Neural progenitor cell (in vitro differentiated cells): ENCODE results near the gene FBXW11. TPM values are rescaled to one million over a fixed set of nuclear protein-coding genes. Genes with fewer than 3 reads are reported as not detected.
"Not testable (repeated sequence)": the region's sequence is repeated elsewhere in the genome, so short reads cannot be mapped to it uniquely, and the experiment has no call there.

ENCODE experiments used
- DNase-seq: peaks from one replicate; pipeline ENCODE4 v3.0.0-alpha.2; 2016; ENCODE audit warnings: low spot score
- H2AFZ ChIP-seq: fragments of 200-600 bp; sonication (generic); replicated peaks from 2 replicates; pipeline ENCODE4 v1.6.1; 2016; ENCODE audit warnings: antibody characterized with exemption
- H3F3A ChIP-seq: fragments of 200-600 bp; sonication (generic); 2 replicates; pipeline ENCODE4 v1.6.1; 2016; ENCODE audit warnings: antibody characterized with exemption, low read depth
- H3K27ac ChIP-seq: fragments of 200-600 bp; sonication (generic); 2 replicates; pipeline ENCODE4 v1.5.1; 2016; ENCODE audit warnings: mild to moderate bottlenecking
- H3K27me3 ChIP-seq: fragments of 200-600 bp; sonication (generic); 2 replicates; pipeline ENCODE4 v1.6.1; 2016; ENCODE audit warnings: mild to moderate bottlenecking, moderate library complexity
- H3K36me3 ChIP-seq: fragments of 200-600 bp; sonication (generic); 2 replicates; pipeline ENCODE4 v1.5.1; 2016
- H3K4me1 ChIP-seq: fragments of 200-600 bp; sonication (generic); 2 replicates; pipeline ENCODE4 v1.6.1; 2016; ENCODE audit warnings: mixed run types
- H3K4me2 ChIP-seq: fragments of 200-600 bp; sonication (generic); 2 replicates; pipeline ENCODE4 v1.6.1; 2016
- H3K4me3 ChIP-seq: fragments of 200-600 bp; sonication (generic); 2 replicates; pipeline ENCODE4 v1.5.1; 2016
- H3K79me2 ChIP-seq: fragments of 200-600 bp; sonication (generic); 2 replicates; pipeline ENCODE4 v1.6.1; 2016; ENCODE audit warnings: low read depth
- H3K9ac ChIP-seq: fragments of 200-600 bp; sonication (generic); 2 replicates; pipeline ENCODE4 v1.6.1; 2016
- H3K9me3 ChIP-seq: fragments of 200-600 bp; sonication (generic); 2 replicates; pipeline ENCODE4 v1.5.1; 2016; ENCODE audit warnings: low read depth
- H4K20me1 ChIP-seq: fragments of 200-600 bp; sonication (generic); 2 replicates; pipeline ENCODE4 v1.6.1; 2016; ENCODE audit warnings: low read depth
- H3K27ac Mint-ChIP-seq: 3 replicates; pipeline ENCODE4 v1.8.0; 2021; ENCODE audit warnings: mixed read lengths
- H3K27me3 Mint-ChIP-seq: 2 replicates; pipeline ENCODE4 v1.8.0; 2022; ENCODE audit warnings: low read depth, mild to moderate bottlenecking, inconsistent platforms, moderate library complexity, mixed read lengths; ENCODE audit not compliant: insufficient read depth
- H3K36me3 Mint-ChIP-seq: 3 replicates; pipeline ENCODE4 v1.8.0; 2021; ENCODE audit warnings: mixed read lengths
- H3K4me1 Mint-ChIP-seq: 3 replicates; pipeline ENCODE4 v1.8.0; 2021; ENCODE audit warnings: mixed read lengths
- H3K4me3 Mint-ChIP-seq: 3 replicates; pipeline ENCODE4 v1.8.0; 2021; ENCODE audit warnings: mild to moderate bottlenecking, moderate library complexity, mixed read lengths
- H3K9me3 Mint-ChIP-seq: 3 replicates; pipeline ENCODE4 v1.8.0; 2020; ENCODE audit warnings: mixed read lengths
- EZH2 ChIP-seq: fragments of 200-600 bp; sonication (generic); IDR thresholded peaks from 2 replicates; pipeline ENCODE4 v1.6.1; 2017; ENCODE audit warnings: antibody characterized with exemption, mild to moderate bottlenecking, moderate library complexity
- EZH2phosphoT487 ChIP-seq: fragments of 200-600 bp; sonication (generic); IDR thresholded peaks from 2 replicates; pipeline ENCODE4 v1.6.1; 2017; ENCODE audit warnings: antibody characterized with exemption
- total RNA-seq: library from RNA; depleted of rRNA; stranded (reverse); fragments of >200 nt; gene quantifications from 2 replicates; pipeline ENCODE4 v1.2.3, GENCODE V29; 2015; ENCODE audit warnings: low replicate concordance
- TF ChIP-seq, protein P1 (sequence below): fragments of 200-600 bp; sonication (generic); IDR thresholded peaks from 2 replicates; pipeline ENCODE4 v1.5.1; 2017; ENCODE audit warnings: antibody characterized with exemption, mild to moderate bottlenecking

FBXW11 gene
- total RNA-seq, 1 donor from 2014 or later: 79.1 TPM

DNA sequence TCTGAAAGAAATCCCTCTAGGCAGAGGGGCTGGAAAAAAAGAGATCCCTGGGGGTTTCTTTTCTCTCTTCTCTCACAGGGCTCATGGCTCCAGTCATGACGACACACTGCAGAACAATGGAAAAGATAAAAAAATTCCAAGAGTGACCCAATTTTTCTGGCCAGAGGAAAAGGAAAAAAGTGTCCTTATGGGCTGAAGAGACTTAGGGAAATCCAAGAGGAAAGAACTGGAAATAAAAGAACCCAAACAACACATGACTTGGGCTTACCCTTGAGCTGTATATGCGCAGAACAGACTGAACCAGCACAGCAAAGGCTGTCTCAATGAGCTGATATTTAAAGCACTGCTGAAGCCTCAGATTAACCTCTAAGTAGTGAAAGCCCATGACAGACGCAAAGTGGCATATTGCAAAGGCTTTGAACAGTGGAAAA, 118.4 kb downstream of the FBXW11 start:
- Histone ChIP-seq H3K4me2 (no peak overlapping the region), H2AFZ (no peak overlapping the region), H3K9me3 (no peaks in the 10 kb centered on the region), H3K79me2 (peaks cover under 1% of the 10 kb centered on the region), H3K36me3 (peaks cover 14% of the 10 kb centered on the region), H4K20me1 (peaks cover 2% of the 10 kb centered on the region), H3K4me3 (no peak overlapping the region), H3K27ac (no peak overlapping the region), H3K4me1 (no peaks in the 10 kb centered on the region), H3K27me3 (no peaks in the 10 kb centered on the region), H3F3A (peaks cover 8% of the 10 kb centered on the region), H3K9ac (no peak overlapping the region)
- no peak for DNase-seq
- TF ChIP-seq, protein P1, sequence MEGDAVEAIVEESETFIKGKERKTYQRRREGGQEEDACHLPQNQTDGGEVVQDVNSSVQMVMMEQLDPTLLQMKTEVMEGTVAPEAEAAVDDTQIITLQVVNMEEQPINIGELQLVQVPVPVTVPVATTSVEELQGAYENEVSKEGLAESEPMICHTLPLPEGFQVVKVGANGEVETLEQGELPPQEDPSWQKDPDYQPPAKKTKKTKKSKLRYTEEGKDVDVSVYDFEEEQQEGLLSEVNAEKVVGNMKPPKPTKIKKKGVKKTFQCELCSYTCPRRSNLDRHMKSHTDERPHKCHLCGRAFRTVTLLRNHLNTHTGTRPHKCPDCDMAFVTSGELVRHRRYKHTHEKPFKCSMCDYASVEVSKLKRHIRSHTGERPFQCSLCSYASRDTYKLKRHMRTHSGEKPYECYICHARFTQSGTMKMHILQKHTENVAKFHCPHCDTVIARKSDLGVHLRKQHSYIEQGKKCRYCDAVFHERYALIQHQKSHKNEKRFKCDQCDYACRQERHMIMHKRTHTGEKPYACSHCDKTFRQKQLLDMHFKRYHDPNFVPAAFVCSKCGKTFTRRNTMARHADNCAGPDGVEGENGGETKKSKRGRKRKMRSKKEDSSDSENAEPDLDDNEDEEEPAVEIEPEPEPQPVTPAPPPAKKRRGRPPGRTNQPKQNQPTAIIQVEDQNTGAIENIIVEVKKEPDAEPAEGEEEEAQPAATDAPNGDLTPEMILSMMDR: no peak
- no peak for TF ChIP-seq EZH2
- no peak for TF ChIP-seq EZH2phosphoT487
- Mint-ChIP-seq H3K27me3 (no peaks in the 10 kb centered on the region), H3K27ac (no peak overlapping the region), H3K4me3 (no peak overlapping the region), H3K4me1 (peaks cover 4% of the 10 kb centered on the region), H3K9me3 (no peaks in the 10 kb centered on the region), H3K36me3 (peaks cover 24% of the 10 kb centered on the region)

DNA sequence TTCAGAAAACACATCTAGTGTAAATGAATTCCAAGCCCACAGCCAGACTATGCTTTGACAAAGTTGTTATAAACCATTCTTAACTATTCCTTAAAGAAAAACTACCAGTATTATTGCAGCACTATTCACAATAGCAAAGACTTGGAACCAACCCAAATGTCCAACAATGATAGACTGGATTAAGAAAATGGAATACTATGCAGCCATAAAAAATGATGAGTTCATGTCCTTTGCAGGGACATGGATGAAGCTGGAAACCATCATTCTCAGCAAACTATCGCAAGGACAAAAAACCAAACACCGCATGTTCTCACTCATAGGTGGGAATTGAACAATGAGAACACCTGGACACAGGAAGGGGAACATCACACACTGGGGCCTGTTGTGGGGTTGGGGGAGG, 120.4 kb downstream of the FBXW11 start:
- not testable (repeated sequence) for H3K9ac ChIP-seq, H3K79me2 ChIP-seq, H3K4me1 Mint-ChIP-seq, H3K4me3 Mint-ChIP-seq, H3F3A ChIP-seq, H4K20me1 ChIP-seq, H3K27ac ChIP-seq, H2AFZ ChIP-seq, H3K4me3 ChIP-seq, H3K9me3 Mint-ChIP-seq, H3K4me2 ChIP-seq, H3K4me1 ChIP-seq, H3K27me3 ChIP-seq, DNase-seq, H3K27me3 Mint-ChIP-seq, H3K9me3 ChIP-seq, H3K27ac Mint-ChIP-seq
- peaks cover 24% of the 10 kb centered on the region for H3K36me3 Mint-ChIP-seq
- peaks cover 14% of the 10 kb centered on the region for H3K36me3 ChIP-seq

DNA sequence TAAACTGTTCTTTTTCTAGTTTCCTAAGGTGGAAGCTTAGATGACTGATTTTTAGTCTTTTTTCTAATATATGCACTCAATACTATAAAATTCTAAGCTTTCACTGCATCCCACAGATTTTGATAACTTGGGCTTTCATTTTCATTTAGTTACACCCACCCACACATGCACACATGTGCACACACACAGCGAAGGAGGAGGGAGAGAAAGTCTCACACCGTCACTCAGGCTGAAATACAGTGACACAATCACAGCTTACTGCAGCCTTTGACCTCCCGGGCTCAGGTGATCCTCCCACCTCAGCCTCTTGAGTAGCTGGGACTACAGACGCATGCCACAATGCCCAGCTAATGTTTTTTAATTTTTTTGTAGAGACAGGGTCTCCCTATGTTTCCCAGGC, 124.3 kb downstream of the FBXW11 start:
- no peak overlapping the region for H3K4me3 ChIP-seq
- H3K79me2 ChIP-seq: peaks cover 4% of the 10 kb centered on the region
- DNase-seq: no peak
- no peaks in the 10 kb centered on the region for H3K4me1 Mint-ChIP-seq
- H3F3A ChIP-seq: no peaks in the 10 kb centered on the region
- H3K4me1 ChIP-seq: no peaks in the 10 kb centered on the region
- no peaks in the 10 kb centered on the region for H3K27me3 ChIP-seq
- H3K4me2 ChIP-seq: no peak overlapping the region
- no peaks in the 10 kb centered on the region for H3K9me3 ChIP-seq
- TF ChIP-seq, protein P1: no peak
- no peak for TF ChIP-seq EZH2
- TF ChIP-seq EZH2phosphoT487: no peak
- H3K36me3 Mint-ChIP-seq: peaks cover 24% of the 10 kb centered on the region
- peaks cover 9% of the 10 kb centered on the region for H3K36me3 ChIP-seq
- no peaks in the 10 kb centered on the region for H3K9me3 Mint-ChIP-seq
- H3K9ac ChIP-seq: no peak overlapping the region
- H2AFZ ChIP-seq: no peak overlapping the region
- H3K27ac ChIP-seq: no peak overlapping the region
- no peak overlapping the region for H3K27ac Mint-ChIP-seq
- H4K20me1 ChIP-seq: peaks cover 14% of the 10 kb centered on the region
- H3K4me3 Mint-ChIP-seq: no peak overlapping the region
- no peaks in the 10 kb centered on the region for H3K27me3 Mint-ChIP-seq

- no peaks in the 10 kb centered on the region for H3K9me3 Mint-ChIP-seq
- H3K27ac ChIP-seq: no peak overlapping the region
- H3K4me3 Mint-ChIP-seq: no peak overlapping the region
- H4K20me1 ChIP-seq: peaks cover 22% of the 10 kb centered on the region
- H2AFZ ChIP-seq: no peak overlapping the region
- no peak for DNase-seq
- H3K36me3 ChIP-seq: peaks cover 15% of the 10 kb centered on the region
- peaks cover 26% of the 10 kb centered on the region for H3K36me3 Mint-ChIP-seq
- H3K4me2 ChIP-seq: no peak overlapping the region
- H3K27ac Mint-ChIP-seq: no peak overlapping the region
- no peaks in the 10 kb centered on the region for H3K4me1 Mint-ChIP-seq
- no peaks in the 10 kb centered on the region for H3F3A ChIP-seq
- H3K79me2 ChIP-seq: peaks cover 7% of the 10 kb centered on the region
- H3K9me3 ChIP-seq: no peaks in the 10 kb centered on the region
- no peaks in the 10 kb centered on the region for H3K27me3 ChIP-seq
- no peaks in the 10 kb centered on the region for H3K27me3 Mint-ChIP-seq
- no peak overlapping the region for H3K4me3 ChIP-seq
- H3K9ac ChIP-seq: no peak overlapping the region
- TF ChIP-seq, protein P1: no peak
- no peak for TF ChIP-seq EZH2phosphoT487
- no peak for TF ChIP-seq EZH2
- H3K4me1 ChIP-seq: no peaks in the 10 kb centered on the region
Observed at GRCh38 chr5:171874234-171874633, 132.2 kb downstream of the FBXW11 start.
